ENCODE measurements around the gene SYT6.

SYT6 gene

DNA sequence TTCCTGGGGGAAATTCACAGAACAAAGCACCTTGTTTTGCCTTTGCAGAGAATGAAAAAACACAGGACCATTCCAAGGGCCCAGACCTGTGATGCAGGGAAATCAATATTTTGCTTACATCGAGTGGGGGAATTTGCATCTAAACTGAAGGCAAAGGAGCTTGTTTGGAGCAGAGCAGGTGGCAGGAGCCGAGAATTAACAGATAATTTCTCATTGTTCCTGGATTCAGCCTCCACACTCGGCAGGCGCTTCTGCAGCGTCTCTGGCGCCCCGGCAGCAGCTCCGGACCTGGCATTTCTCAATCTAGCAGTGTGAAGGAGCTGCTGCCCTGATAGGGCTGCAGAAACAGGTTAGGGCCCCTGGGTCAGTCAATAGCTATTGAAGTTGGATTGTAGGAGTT, 2.0 kb upstream of the SYT6 start:
- Histone ChIP-seq H3K9ac (no peak overlapping the region), H3K36me3 (ENCODE audit: insufficient read depth) (no peaks in the 10 kb centered on the region), H3K27me3 (ENCODE audit: insufficient read depth, low read depth) (no peaks in the 10 kb centered on the region), H4K20me1 (ENCODE audit: insufficient read depth) (no peaks in the 10 kb centered on the region), H3K27ac (no peak overlapping the region), H2AFZ (ENCODE audit: low read depth) (no peak overlapping the region), H3K4me2 (no peak overlapping the region), H3K4me1 (ENCODE audit: low read depth, poor library complexity, severe bottlenecking) (no peaks in the 10 kb centered on the region), H3K4me3 (IDR thresholded peaks at IDR 0.05; ENCODE audit: insufficient read depth, low read depth, low read length) (no peak overlapping the region), H3K79me2 (ENCODE audit: insufficient read depth, low read depth) (no peaks in the 10 kb centered on the region)
- TF ChIP-seq, protein P1, sequence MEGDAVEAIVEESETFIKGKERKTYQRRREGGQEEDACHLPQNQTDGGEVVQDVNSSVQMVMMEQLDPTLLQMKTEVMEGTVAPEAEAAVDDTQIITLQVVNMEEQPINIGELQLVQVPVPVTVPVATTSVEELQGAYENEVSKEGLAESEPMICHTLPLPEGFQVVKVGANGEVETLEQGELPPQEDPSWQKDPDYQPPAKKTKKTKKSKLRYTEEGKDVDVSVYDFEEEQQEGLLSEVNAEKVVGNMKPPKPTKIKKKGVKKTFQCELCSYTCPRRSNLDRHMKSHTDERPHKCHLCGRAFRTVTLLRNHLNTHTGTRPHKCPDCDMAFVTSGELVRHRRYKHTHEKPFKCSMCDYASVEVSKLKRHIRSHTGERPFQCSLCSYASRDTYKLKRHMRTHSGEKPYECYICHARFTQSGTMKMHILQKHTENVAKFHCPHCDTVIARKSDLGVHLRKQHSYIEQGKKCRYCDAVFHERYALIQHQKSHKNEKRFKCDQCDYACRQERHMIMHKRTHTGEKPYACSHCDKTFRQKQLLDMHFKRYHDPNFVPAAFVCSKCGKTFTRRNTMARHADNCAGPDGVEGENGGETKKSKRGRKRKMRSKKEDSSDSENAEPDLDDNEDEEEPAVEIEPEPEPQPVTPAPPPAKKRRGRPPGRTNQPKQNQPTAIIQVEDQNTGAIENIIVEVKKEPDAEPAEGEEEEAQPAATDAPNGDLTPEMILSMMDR (conservative IDR thresholded peaks at IDR 0.05; ENCODE audit: low read depth, low read length), result no peak

DNA sequence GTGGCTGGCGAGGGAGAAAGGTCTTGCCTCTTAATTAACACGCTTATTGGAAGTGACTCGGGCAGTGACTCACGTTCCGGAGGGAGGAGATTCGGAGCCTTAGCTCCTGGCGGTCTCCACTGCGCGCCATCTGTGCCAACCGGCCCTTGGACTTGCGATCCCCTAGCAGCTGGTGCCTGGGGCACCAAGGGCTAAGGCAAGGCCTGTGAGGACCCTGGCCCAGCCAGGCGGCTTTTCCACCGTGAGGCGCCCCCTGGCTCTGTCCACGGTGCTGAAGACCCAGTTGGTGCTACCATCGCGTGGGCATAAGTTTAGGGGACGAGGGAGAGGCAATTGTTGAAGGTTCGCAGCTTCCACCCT, 1.3 kb upstream of the SYT6 start:
- Histone ChIP-seq H3K36me3 (ENCODE audit: insufficient read depth) (no peaks in the 10 kb centered on the region), H3K4me2 (no peak overlapping the region), H2AFZ (ENCODE audit: low read depth) (no peak overlapping the region), H4K20me1 (ENCODE audit: insufficient read depth) (no peaks in the 10 kb centered on the region), H3K9ac (no peak overlapping the region), H3K27ac (no peak overlapping the region), H3K4me1 (ENCODE audit: low read depth, poor library complexity, severe bottlenecking) (no peaks in the 10 kb centered on the region), H3K27me3 (ENCODE audit: insufficient read depth, low read depth) (no peaks in the 10 kb centered on the region), H3K4me3 (IDR thresholded peaks at IDR 0.05; ENCODE audit: insufficient read depth, low read depth, low read length) (no peak overlapping the region), H3K79me2 (ENCODE audit: insufficient read depth, low read depth) (no peaks in the 10 kb centered on the region)
- TF ChIP-seq, protein P1 (conservative IDR thresholded peaks at IDR 0.05; ENCODE audit: low read depth, low read length), result no peak

DNA sequence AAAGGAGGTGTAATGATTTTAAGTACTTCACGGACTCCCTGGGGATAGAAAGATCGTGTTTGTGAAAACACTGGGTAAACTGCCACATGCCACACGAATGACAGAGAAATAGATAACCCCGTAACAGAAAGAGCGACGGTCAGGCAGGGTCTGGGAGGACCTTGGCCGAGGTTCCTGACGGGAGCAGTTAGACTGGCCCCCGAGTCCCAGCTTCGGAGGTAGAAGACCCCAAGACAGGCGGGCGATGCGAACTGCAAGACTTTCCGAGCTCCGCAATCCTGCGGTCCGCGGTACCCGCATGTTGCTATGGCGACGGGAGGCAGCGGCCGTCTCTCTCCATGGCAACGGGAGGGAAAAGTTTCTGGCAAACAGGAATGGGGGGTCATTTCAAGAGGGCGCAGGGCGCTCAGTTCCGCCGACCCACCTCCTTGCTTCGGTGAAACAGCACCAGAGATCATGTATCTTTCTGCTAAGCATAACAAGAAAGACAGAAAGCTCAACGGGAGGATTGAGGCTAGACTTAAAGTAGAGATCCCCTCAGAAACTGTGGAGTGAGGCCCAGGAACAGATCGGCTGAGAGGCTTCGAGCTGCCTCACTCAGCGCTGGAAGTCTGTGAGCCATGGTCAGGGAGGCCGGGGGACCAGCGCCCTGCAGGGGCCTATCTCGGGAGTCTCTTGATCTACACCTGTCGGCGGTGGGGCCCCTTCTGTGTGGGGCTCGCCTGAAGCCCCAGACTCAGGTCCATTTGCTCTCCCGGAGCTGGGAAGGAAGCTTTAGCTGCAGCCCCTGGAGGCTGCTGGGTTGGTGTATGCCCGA, 685 bp upstream of the SYT6 start:
- Histone ChIP-seq H3K27ac (no peak overlapping the region), H3K79me2 (ENCODE audit: insufficient read depth, low read depth) (no peaks in the 10 kb centered on the region), H3K4me3 (IDR thresholded peaks at IDR 0.05; ENCODE audit: insufficient read depth, low read depth, low read length) (no peak overlapping the region), H4K20me1 (ENCODE audit: insufficient read depth) (no peaks in the 10 kb centered on the region), H3K4me1 (ENCODE audit: low read depth, poor library complexity, severe bottlenecking) (no peaks in the 10 kb centered on the region), H3K4me2 (no peak overlapping the region), H3K9ac (no peak overlapping the region), H2AFZ (ENCODE audit: low read depth) (no peak overlapping the region), H3K27me3 (ENCODE audit: insufficient read depth, low read depth) (no peaks in the 10 kb centered on the region), H3K36me3 (ENCODE audit: insufficient read depth) (no peaks in the 10 kb centered on the region)
- TF ChIP-seq, protein P1 (conservative IDR thresholded peaks at IDR 0.05; ENCODE audit: low read depth, low read length), result no peak

DNA sequence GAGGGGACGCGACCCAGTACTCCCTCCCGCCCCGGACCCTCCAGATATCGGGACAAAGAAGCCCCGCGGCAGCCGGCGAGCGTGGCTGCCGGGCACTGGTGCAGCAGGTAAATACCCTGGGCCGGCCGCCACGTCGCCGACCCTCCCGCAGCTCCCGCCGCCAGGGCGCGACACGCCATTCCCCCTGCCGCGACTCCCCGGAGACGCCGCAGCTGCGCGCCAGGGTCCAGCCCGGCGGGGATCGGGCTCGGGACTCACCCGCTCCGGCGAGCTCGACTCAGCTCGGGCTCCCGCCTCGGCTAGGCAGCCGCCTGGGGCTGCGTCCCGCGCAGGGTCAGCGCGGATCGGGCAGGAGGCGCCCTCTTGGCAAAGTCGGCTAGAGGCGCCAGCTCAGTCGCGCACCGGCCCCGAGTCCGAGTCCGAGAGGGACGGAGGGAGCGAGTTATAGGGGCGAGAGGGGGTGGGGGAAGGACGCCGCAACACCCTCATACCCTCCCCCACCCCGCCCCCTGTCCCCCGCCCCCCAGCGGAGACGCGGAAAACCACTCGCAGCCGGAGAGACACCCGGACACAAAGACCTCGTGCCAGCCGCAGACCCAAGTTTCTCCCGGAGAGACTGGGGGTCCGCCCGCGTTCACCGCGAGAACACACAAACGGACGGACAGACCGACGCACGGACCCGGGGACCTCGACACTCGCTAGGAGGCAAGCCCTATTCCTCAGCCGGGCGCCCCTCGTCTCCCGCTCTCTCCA, 985 bp downstream of the SYT6 start:
- Histone ChIP-seq H3K4me2 (no peak overlapping the region), H3K27ac (no peak overlapping the region), H2AFZ (ENCODE audit: low read depth) (no peak overlapping the region), H3K4me1 (ENCODE audit: low read depth, poor library complexity, severe bottlenecking) (no peaks in the 10 kb centered on the region), H3K4me3 (IDR thresholded peaks at IDR 0.05; ENCODE audit: insufficient read depth, low read depth, low read length) (no peak overlapping the region), H3K36me3 (ENCODE audit: insufficient read depth) (no peaks in the 10 kb centered on the region), H3K9ac (no peak overlapping the region), H3K27me3 (ENCODE audit: insufficient read depth, low read depth) (no peaks in the 10 kb centered on the region), H4K20me1 (ENCODE audit: insufficient read depth) (no peaks in the 10 kb centered on the region), H3K79me2 (ENCODE audit: insufficient read depth, low read depth) (no peaks in the 10 kb centered on the region)
- TF ChIP-seq, protein P1 (conservative IDR thresholded peaks at IDR 0.05; ENCODE audit: low read depth, low read length), result no peak
